K562 (cell line): ENCODE data around the gene PRSS53. TPM values are rescaled to one million over a fixed set of nuclear protein-coding genes. Genes with fewer than 3 reads are reported as not detected.

Experiments
- BMI1 ChIP-seq: fragments of 150-350 bp; IDR thresholded peaks from 2 replicates; pipeline ENCODE4 v1.6.1; 2014; ENCODE audit warnings: low read length
- CHD2 ChIP-seq: IDR thresholded peaks from 2 replicates; pipeline ENCODE4 v1.6.1; 2011; ENCODE audit warnings: low read depth, low read length
- DACH1 ChIP-seq: fragments of 450-650 bp; IDR thresholded peaks from 2 replicates; pipeline ENCODE4 v1.6.1; 2018; ENCODE audit not compliant: partially characterized antibody
- ELF2 ChIP-seq: fragments of 250-450 bp; sonication (Bioruptor Pico); IDR thresholded peaks from 2 replicates; pipeline ENCODE4 v1.5.0; 2021; ENCODE audit warnings: mild to moderate bottlenecking
- HLTF ChIP-seq: fragments of 450-650 bp; IDR thresholded peaks from 2 replicates; pipeline ENCODE4 v1.6.1; 2016
- MAFF ChIP-seq: IDR thresholded peaks from 2 replicates; pipeline ENCODE4 v1.6.1; 2012; ENCODE audit warnings: low read length, improper control_type of control experiment
- SNIP1 ChIP-seq: fragments of 450-650 bp; IDR thresholded peaks from 2 replicates; pipeline ENCODE4 v1.7.1; 2017; ENCODE audit warnings: low read depth, mild to moderate bottlenecking
- ZBTB7A ChIP-seq: IDR thresholded peaks from 2 replicates; pipeline ENCODE4 v1.6.1; 2011; ENCODE audit warnings: low read depth, mild to moderate bottlenecking, low read length, moderate library complexity, borderline replicate concordance; ENCODE audit not compliant: control insufficient read depth
- ZNF24 ChIP-seq: fragments of 450-650 bp; IDR thresholded peaks from 2 replicates; pipeline ENCODE4 v1.6.1; 2016
- polyA plus RNA-seq, 8 experiments: library from polyadenylated mRNA; depleted of rRNA in 4 of 8; stranded (reverse) in 5 of 8; unstranded in 3 of 8; fragments of >200 nt; fragmentation: Nextera tagmentation in 2 of 8; fragmentation: Illumina TruSeq in 1 of 8; extraction: Ambion mirVana in 2 of 8; extraction: Trizol in 1 of 8; gene quantifications; 2 replicates each; pipeline versions ENCODE4 v1.2.1 to v1.2.3, GENCODE V29; 2011 to 2014; ENCODE audit warnings: inconsistent platforms in 1 of 8, missing spikeins in 1 of 8
- total RNA-seq, 7 experiments: library from RNA; depleted of rRNA in 6 of 7; stranded (reverse); fragments of >200 nt in 6 of 7; fragmentation: Illumina TruSeq in 2 of 7; extraction: Trizol in 2 of 7; gene quantifications; 2 replicates each; pipeline versions ENCODE4 v1.2.1 to v1.2.3, GENCODE V29; 2011 to 2021; ENCODE audit warnings: low replicate concordance in 1 of 7
- TF ChIP-seq, protein P1 (sequence below): sonication (generic); formaldehyde crosslinking; IDR thresholded peaks from 2 replicates; pipeline ENCODE4 v1.8.1; 2023; ENCODE audit warnings: missing genetic modification reagents, mild to moderate bottlenecking, borderline replicate concordance
- TF ChIP-seq, protein P2 (sequence below): sonication (generic); formaldehyde crosslinking; IDR thresholded peaks from 2 replicates; pipeline ENCODE4 v1.8.0; 2023; ENCODE audit warnings: mild to moderate bottlenecking, missing genetic modification reagents
- TF ChIP-seq, protein P3 (sequence below): fragments of 450-650 bp; IDR thresholded peaks from 2 replicates; pipeline ENCODE4 v1.6.1; 2016; ENCODE audit warnings: antibody characterized with exemption
- TF ChIP-seq, protein P4 (sequence below), 2 experiments: IDR thresholded peaks; 2 replicates each; pipeline ENCODE4 v1.6.1; 2012; ENCODE audit warnings: improper control_type of control experiment in 2 of 2, low read depth in 2 of 2, low read length in 2 of 2, borderline replicate concordance in 1 of 2
- TF ChIP-seq, protein P5 (sequence below): fragments of 250-450 bp; sonication (Bioruptor Pico); IDR thresholded peaks from 2 replicates; pipeline ENCODE4 v1.4.0; 2020; ENCODE audit warnings: mild to moderate bottlenecking, moderate library complexity

The PRSS53 gene
- total and polyA plus RNA-seq, 9 of the 15 experiments (the other 6 are each of a cell fraction or from before 2014, with no cell fraction given): 0.40 to 1.9 (median 0.78) TPM; not detected in 2

DNA sequence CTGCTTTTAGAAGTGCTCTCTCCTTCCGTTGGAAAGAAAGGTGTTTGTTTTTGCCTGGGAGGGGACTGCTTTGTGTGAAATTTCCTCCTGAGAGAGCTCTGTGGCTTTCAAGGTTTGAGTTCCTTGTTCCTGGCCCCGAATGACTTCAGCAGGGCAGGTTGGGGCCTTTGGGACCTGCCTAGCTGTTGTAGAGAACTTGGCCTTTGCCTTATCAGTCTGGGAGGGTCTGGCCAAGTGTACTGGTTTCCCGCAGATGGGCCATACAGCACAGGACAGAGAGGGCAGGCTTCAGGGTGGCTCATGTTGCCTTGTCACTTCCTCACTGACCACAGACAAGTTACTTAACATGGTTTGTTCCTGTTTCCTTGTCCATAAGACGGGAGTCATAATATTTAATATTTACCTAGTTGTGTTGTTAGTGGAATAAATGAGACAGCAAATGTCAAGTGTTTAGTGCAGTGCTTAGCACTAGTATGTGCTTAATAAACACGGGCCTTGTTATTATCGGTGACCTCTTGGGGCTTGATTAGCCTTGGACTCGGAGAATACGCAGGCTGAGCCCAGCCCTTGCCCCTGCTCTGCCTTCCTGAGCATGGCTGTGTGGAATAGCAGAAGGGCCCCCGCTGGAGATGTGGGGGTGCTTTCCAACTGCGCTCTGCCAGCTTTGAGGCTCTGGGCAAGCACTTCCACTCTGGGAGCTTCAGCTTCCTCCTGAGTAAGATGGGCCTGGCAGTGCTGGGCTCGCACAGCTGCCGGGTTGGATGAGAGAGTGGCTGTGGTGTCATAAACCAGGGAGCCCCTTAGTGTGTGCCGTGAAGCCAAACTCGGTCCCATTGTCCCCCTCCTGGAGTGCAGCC, 40.2 kb upstream of the PRSS53 start (continued):
- TF ChIP-seq, protein P1, sequence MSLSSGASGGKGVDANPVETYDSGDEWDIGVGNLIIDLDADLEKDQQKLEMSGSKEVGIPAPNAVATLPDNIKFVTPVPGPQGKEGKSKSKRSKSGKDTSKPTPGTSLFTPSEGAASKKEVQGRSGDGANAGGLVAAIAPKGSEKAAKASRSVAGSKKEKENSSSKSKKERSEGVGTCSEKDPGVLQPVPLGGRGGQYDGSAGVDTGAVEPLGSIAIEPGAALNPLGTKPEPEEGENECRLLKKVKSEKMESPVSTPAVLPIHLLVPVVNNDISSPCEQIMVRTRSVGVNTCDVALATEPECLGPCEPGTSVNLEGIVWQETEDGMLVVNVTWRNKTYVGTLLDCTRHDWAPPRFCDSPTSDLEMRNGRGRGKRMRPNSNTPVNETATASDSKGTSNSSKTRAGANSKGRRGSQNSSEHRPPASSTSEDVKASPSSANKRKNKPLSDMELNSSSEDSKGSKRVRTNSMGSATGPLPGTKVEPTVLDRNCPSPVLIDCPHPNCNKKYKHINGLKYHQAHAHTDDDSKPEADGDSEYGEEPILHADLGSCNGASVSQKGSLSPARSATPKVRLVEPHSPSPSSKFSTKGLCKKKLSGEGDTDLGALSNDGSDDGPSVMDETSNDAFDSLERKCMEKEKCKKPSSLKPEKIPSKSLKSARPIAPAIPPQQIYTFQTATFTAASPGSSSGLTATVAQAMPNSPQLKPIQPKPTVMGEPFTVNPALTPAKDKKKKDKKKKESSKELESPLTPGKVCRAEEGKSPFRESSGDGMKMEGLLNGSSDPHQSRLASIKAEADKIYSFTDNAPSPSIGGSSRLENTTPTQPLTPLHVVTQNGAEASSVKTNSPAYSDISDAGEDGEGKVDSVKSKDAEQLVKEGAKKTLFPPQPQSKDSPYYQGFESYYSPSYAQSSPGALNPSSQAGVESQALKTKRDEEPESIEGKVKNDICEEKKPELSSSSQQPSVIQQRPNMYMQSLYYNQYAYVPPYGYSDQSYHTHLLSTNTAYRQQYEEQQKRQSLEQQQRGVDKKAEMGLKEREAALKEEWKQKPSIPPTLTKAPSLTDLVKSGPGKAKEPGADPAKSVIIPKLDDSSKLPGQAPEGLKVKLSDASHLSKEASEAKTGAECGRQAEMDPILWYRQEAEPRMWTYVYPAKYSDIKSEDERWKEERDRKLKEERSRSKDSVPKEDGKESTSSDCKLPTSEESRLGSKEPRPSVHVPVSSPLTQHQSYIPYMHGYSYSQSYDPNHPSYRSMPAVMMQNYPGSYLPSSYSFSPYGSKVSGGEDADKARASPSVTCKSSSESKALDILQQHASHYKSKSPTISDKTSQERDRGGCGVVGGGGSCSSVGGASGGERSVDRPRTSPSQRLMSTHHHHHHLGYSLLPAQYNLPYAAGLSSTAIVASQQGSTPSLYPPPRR (CRISPR knock-in tag): no peak
- TF ChIP-seq ZBTB7A (peak; percentile 68; the same call in 1 of the 2 replicates), CHD2 (no peak), SNIP1 (no peak), ZNF24 (no peak), BMI1 (no peak), DACH1 (no peak), MAFF (peak; percentile 26; the same call in 1 of the 2 replicates), HLTF (no peak), ELF2 (CRISPR knock-in tag) (no peak)
- TF ChIP-seq, protein P2, sequence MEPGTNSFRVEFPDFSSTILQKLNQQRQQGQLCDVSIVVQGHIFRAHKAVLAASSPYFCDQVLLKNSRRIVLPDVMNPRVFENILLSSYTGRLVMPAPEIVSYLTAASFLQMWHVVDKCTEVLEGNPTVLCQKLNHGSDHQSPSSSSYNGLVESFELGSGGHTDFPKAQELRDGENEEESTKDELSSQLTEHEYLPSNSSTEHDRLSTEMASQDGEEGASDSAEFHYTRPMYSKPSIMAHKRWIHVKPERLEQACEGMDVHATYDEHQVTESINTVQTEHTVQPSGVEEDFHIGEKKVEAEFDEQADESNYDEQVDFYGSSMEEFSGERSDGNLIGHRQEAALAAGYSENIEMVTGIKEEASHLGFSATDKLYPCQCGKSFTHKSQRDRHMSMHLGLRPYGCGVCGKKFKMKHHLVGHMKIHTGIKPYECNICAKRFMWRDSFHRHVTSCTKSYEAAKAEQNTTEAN (CRISPR knock-in tag): no peak
- TF ChIP-seq, protein P3, sequence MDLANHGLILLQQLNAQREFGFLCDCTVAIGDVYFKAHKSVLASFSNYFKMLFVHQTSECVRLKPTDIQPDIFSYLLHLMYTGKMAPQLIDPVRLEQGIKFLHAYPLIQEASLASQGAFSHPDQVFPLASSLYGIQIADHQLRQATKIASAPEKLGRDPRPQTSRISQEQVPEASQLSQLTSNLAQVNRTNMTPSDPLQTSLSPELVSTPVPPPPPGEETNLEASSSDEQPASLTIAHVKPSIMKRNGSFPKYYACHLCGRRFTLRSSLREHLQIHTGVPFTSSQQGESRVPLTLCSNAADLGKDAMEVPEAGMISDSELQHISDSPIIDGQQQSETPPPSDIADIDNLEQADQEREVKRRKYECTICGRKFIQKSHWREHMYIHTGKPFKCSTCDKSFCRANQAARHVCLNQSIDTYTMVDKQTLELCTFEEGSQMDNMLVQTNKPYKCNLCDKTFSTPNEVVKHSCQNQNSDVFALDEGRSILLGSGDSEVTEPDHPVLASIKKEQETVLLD: no peak
- TF ChIP-seq, protein P4, sequence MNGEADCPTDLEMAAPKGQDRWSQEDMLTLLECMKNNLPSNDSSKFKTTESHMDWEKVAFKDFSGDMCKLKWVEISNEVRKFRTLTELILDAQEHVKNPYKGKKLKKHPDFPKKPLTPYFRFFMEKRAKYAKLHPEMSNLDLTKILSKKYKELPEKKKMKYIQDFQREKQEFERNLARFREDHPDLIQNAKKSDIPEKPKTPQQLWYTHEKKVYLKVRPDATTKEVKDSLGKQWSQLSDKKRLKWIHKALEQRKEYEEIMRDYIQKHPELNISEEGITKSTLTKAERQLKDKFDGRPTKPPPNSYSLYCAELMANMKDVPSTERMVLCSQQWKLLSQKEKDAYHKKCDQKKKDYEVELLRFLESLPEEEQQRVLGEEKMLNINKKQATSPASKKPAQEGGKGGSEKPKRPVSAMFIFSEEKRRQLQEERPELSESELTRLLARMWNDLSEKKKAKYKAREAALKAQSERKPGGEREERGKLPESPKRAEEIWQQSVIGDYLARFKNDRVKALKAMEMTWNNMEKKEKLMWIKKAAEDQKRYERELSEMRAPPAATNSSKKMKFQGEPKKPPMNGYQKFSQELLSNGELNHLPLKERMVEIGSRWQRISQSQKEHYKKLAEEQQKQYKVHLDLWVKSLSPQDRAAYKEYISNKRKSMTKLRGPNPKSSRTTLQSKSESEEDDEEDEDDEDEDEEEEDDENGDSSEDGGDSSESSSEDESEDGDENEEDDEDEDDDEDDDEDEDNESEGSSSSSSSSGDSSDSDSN (IDR thresholded peaks at IDR 0.05; ENCODE audit: borderline replicate concordance in 1 of 2, low read depth in 2 of 2, low read length in 2 of 2): no peak
- TF ChIP-seq, protein P5, sequence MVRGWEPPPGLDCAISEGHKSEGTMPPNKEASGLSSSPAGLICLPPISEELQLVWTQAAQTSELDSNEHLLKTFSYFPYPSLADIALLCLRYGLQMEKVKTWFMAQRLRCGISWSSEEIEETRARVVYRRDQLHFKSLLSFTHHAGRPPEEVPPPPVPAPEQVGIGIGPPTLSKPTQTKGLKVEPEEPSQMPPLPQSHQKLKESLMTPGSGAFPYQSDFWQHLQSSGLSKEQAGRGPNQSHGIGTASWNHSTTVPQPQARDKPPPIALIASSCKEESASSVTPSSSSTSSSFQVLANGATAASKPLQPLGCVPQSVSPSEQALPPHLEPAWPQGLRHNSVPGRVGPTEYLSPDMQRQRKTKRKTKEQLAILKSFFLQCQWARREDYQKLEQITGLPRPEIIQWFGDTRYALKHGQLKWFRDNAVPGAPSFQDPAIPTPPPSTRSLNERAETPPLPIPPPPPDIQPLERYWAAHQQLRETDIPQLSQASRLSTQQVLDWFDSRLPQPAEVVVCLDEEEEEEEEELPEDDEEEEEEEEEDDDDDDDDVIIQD (CRISPR knock-in tag): no peak
